NCI-H526 (cell line): ENCODE measurements around the gene AMMECR1.
"Not testable (repeated sequence)": the region's sequence is repeated elsewhere in the genome, so short reads cannot be mapped to it uniquely, and the experiment has no call there.

Source experiments
- DNase-seq, 2 experiments: peaks; one replicate each; lab custom pipeline; 2025; lab: John Stamatoyannopoulos, UW

AMMECR1 gene

GRCh38 chrX:110257889-110258288 lies 60.0 kb downstream of the AMMECR1 start:
- no peak for DNase-seq

GRCh38 chrX:110252711-110253110 lies 65.2 kb downstream of the AMMECR1 start:
- DNase-seq, result peak; percentile 81 to 86

GRCh38 chrX:110251961-110252360 lies 65.9 kb downstream of the AMMECR1 start:
- DNase-seq, result no peak

GRCh38 chrX:110251526-110251925 lies 66.4 kb downstream of the AMMECR1 start:
- no peak for DNase-seq

- no peak for DNase-seq
Measured at GRCh38 chrX:110250847-110251246, 67.0 kb downstream of the AMMECR1 start.

DNA sequence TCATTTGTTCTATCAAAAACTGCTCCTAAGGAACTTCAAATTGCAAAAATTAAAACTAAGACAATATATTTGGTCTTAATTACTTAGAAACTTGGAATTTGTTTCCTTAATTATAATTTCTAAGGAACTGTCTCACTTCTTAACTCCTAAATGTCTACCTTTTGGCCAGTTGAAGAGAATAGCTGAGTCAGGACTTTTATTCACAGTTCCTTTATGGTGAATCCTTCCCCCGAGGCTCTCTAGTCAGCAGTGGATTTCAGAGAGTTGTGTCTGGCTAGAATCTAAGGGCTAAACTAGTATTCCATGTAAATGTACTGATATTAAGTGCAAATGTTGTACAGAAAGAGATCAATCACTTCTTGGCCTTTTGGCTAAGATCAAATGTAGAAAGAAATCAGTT lies 69.3 kb downstream of the AMMECR1 start:
- DNase-seq, result no peak

GRCh38 chrX:110245011-110245410 lies 72.9 kb downstream of the AMMECR1 start:
- no peak for DNase-seq

- no peak for DNase-seq
Measured at GRCh38 chrX:110242371-110242770, 75.5 kb downstream of the AMMECR1 start.

- DNase-seq, result no peak
Measured at GRCh38 chrX:110241816-110242215, 76.1 kb downstream of the AMMECR1 start.

GRCh38 chrX:110238259-110238658 lies 79.6 kb downstream of the AMMECR1 start:
- not testable (repeated sequence) for DNase-seq

- DNase-seq, result not testable (repeated sequence)
Measured at GRCh38 chrX:110231485-110231884, 86.4 kb downstream of the AMMECR1 start.

GRCh38 chrX:110229497-110230111 lies 88.3 kb downstream of the AMMECR1 start:
- peak in 1 of 2 experiments; percentile 2 for DNase-seq

- peak in 1 of 2 experiments; percentile 9 for DNase-seq
Measured at GRCh38 chrX:110228453-110228852, 89.4 kb downstream of the AMMECR1 start.

DNA sequence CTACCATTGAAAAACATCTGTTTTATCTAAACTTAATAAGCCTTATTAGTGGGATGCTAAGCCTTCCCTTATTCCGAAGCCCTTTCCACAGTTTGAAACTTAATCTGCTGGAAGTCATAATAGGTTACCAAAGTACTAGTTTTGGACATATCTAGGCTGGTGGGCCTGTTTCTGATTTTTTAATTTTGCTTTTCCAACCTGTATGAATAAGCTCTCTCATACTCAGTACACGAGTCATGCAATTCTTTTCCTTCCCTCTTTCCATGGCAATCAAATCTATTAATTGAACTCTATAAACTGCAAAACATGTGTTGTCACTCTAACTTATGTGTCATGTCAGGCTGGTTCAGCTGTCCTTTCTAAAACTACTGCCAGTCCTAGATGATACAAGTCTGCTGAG lies 91.0 kb downstream of the AMMECR1 start:
- DNase-seq, result no peak

DNA sequence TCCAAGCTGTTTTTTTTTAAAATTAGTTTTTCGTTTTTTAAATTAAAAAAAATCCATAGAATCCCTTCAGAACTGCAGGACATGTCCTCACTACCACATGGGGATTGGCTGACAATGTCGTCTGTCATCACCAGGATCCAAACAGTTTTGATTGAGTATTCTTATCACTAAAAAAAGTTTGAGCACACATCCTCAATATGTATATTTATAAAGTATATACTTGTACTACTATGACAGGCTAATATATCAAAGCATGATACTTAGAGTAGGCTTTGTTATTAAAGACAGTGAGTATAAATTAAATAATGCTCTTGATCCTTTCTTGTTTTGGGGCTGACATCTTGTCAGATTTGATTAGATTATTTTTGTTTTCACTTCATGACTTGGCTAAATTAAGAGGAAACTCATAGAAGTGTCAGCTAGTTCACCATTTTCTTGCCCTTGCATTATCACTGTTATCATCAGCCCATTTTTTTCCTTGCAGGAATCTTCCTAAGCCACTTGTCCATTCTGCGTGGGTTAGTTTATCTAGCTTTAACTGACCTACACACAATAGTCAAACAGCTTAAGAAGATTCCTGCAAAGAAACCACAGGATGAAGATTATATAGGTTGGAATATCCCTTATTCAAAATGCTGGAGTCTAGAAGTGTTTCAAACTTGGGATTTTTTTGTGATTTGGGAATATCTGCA lies 92.8 kb downstream of the AMMECR1 start:
- no peak for DNase-seq

DNA sequence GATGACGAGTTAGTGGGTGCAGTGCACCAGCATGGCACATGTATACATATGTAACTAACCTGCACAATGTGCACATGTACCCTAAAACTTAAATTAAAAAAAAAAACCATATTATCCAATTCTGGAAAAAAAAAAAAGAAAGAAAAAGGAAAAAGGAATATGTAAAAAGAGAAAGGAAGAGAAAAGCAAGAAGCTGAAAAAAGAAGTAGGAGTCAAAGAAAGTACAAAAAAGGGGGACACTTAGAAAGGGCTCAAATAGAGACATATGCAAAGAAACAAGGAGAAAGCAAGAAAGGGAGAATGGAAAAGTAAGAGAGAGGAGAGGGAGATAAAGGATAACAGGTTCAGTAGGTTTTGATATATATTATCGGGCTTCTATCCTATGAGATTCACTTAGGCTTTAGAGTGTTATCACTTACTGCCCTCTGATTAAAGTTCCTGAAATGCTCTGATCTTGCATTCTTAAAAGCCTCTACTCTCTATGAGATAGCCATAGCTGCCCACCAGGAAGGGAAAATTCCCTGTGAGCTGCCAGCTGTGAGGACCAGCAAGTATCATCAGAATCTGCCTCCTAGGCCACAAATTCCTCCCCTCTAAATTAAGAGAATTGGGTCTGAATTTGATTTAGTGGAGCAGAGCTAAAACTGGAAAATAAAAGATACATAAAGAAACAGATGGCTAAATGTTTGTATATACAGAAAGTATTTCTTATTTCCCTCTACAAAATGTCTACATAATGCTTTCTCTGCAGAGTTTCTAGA lies 95.2 kb downstream of the AMMECR1 start:
- DNase-seq, result no peak

GRCh38 chrX:110219920-110220319 lies 98.0 kb downstream of the AMMECR1 start:
- no peak for DNase-seq

- no peak for DNase-seq
Measured at GRCh38 chrX:110218591-110218990, 99.3 kb downstream of the AMMECR1 start.

DNA sequence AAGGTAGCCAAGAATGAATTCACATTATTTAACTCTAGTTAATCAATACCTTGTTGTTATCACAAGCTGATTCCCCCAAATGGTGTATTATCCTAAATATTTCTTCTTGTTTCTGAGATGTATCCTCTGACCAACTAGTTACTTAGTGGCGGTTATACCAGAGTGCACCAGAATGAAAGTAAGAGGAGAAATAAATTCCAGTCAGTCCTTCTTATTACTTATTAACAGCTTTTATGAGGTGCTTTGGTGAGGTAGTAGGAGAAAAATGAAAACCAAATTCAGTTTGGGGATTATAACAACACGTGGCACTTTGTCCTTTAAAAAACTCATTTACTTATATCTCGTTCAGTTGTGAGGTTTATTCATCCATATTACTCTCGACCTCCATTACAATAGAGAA lies 101.9 kb downstream of the AMMECR1 start:
- no peak for DNase-seq

DNA sequence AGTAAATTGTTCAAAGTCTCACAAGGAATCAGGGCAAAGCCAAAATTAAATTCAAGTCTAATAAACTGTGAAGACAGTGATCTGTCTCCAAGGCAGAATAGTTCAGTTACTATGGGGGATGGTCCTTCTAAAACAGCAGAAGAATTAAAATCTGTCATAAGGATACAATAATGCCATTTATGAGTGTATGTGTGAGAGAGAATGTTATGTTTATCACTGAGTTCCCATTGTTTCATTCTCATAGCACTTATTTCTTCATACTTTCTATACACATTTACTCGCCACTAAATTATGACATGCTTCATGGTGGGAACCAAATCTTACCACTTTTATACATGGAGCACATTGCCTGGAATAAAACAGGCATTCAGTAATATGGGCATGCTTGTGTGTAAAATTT lies 102.5 kb downstream of the AMMECR1 start:
- DNase-seq, result no peak

GRCh38 chrX:110214684-110215083 lies 103.2 kb downstream of the AMMECR1 start:
- DNase-seq, result no peak

DNA sequence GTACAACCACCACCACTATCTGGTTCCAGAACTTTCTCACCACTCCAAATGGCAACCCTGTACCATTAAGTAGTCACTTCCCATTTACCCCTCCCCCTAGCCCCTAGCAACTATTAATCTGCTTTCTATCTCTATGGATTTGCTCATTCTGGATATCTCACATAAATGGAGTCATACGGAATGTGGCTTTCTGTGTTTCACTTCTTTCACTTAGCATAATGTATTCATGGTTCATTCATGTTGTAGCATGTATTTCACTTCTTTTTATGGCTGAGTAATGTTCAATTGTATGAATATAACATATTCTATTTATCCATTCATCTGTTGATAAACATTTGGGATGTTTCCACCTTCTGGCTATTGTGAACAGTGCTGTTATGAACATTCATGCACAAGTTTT lies 104.7 kb downstream of the AMMECR1 start:
- DNase-seq, result no peak

DNA sequence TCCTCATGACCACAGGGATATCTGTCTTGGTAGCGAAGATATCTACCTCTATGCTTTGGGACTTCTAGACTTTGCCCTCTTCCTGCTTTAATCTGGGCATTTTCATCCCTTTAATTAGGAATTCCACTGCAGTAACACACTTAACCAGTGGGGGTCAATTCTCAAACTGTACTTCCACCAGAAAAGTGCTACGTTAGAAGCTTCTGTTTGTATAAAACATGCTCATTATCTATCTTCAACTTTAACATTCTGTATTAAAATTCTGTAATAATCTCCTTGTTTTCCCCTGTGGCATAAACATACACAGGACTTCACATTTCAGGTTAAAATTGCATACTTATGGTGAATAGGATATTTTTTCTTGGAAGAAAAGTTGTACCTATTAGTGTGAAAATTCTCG lies 105.6 kb downstream of the AMMECR1 start:
- DNase-seq, result no peak
